Esophagus muscularis mucosa (tissue), 4 donors: ENCODE measurements around the gene UBE2Q1. TPM values are rescaled to one million over a fixed set of nuclear protein-coding genes. Genes with fewer than 3 reads are reported as not detected.

Experiments
- DNase-seq: peaks from one replicate; pipeline ENCODE4 v3.0.0-alpha.2; 2017; ENCODE audit errors: extremely low spot score
- H3K27ac ChIP-seq, 4 donors: fragments of 200-600 bp; sonication (generic); replicated peaks in 1 of 4; 1 replicate in 3 of 4; 2 replicates in 1 of 4; pipeline ENCODE4 v1.5.1; 2016 to 2019; ENCODE audit warnings: mild to moderate bottlenecking in 1 of 4
- H3K27me3 ChIP-seq, 4 donors: fragments of 200-600 bp; sonication (generic); one replicate each; pipeline versions ENCODE4 v1.5.1 to v1.6.0; 2016 to 2019
- H3K36me3 ChIP-seq, 4 donors: fragments of 200-600 bp; sonication (generic); one replicate each; pipeline ENCODE4 v1.5.1; 2016 to 2019
- H3K4me1 ChIP-seq, 4 donors: fragments of 200-600 bp; sonication (generic); one replicate each; pipeline ENCODE4 v1.5.1; 2016 to 2019
- H3K4me3 ChIP-seq, 4 donors: fragments of 200-600 bp; sonication (generic); 1 replicate in 2 of 4; 2 replicates in 2 of 4; pipeline ENCODE4 v1.5.1; 2016 to 2019; ENCODE audit warnings: mild to moderate bottlenecking in 4 of 4, moderate library complexity in 1 of 4
- H3K9me3 ChIP-seq, 4 donors: fragments of 200-600 bp; sonication (generic); 1 replicate in 3 of 4; 2 replicates in 1 of 4; pipeline ENCODE4 v1.5.1; 2016 to 2019
- CTCF ChIP-seq, 3 experiments: fragments of 200-600 bp in 2 of 3; fragments of 450-650 bp in 1 of 3; sonication (generic) in 2 of 3; IDR thresholded peaks; one replicate each; pipeline ENCODE4 v1.5.1; 2017 to 2019; ENCODE audit warnings: antibody characterized with exemption in 3 of 3, mild to moderate bottlenecking in 2 of 3, moderate library complexity in 1 of 3
- EP300 ChIP-seq: sonication (generic); formaldehyde crosslinking; IDR thresholded peaks from one replicate; pipeline ENCODE4 v1.6.1; 2017; ENCODE audit warnings: antibody characterized with exemption
- POLR2A ChIP-seq: fragments of 450-650 bp; IDR thresholded peaks from one replicate; pipeline ENCODE4 v1.6.1; 2017; ENCODE audit warnings: antibody characterized with exemption, moderate library complexity, mild to moderate bottlenecking, low read depth
- POLR2AphosphoS5 ChIP-seq, 2 donors: sonication (generic); formaldehyde crosslinking; IDR thresholded peaks; one replicate each; pipeline ENCODE4 v1.6.1; 2017; ENCODE audit warnings: antibody characterized with exemption in 2 of 2
- WGBS: methylation state at CpG from one replicate; pipeline ENCODE4 v1.1.5; 2018; 5-methylcytosine and 5-hydroxymethylcytosine counted together
- intact Hi-C: fragments of 100-400 bp; cut with DNase I; formaldehyde crosslinking; loops from one replicate; pipeline ENCODE4 v1.15.1; 2023
- total RNA-seq, 4 donors: library from RNA; depleted of rRNA; stranded (reverse); fragments of >200 nt; gene quantifications; one replicate each; pipeline versions ENCODE4 v1.1.0 to v1.2.1, GENCODE V29; 2016

UBE2Q1 gene
- total RNA-seq, 4 donors from 2014 or later = 23.7 to 41.3 (median 31.3) TPM

GRCh38 chr1:154548028-154548427 lies 10.4 kb downstream of the UBE2Q1 start:
- intact Hi-C loops = no loop called here
- whole genome bisulfite sequencing = 56% methylated on average over 1 of the region's 1 CpG
- Histone ChIP-seq H3K27me3 (peaks cover 0 to 9% (median 0%) of the 10 kb centered on the region in 4 donors), H3K36me3 (peaks cover 39 to 46% (median 44%) of the 10 kb centered on the region in 4 donors), H3K4me3 (no peak overlapping the region), H3K4me1 (peaks cover 7 to 22% (median 11%) of the 10 kb centered on the region in 4 donors), H3K9me3 (no peaks in the 10 kb centered on the region), H3K27ac (no peak overlapping the region)
- no peak for TF ChIP-seq EP300
- no peak for TF ChIP-seq CTCF (IDR thresholded peaks at IDR 0.05)
- TF ChIP-seq POLR2A = no peak
- no peak for TF ChIP-seq POLR2AphosphoS5 (IDR thresholded peaks at IDR 0.05)
- DNase-seq = no peak

GRCh38 chr1:154547105-154547732 lies 11.2 kb downstream of the UBE2Q1 start:
- H3K36me3 ChIP-seq = peaks cover 31 to 38% (median 36%) of the 10 kb centered on the region in 4 donors
- intact Hi-C loops = loop anchor here (2.0 kb wide), 1 partner anchor 66 kb away; no protein-coding TSS in a partner anchor

GRCh38 chr1:154546264-154547063 lies 12.0 kb downstream of the UBE2Q1 start:
- Histone ChIP-seq H3K4me3 (no peak overlapping the region), H3K27me3 (peaks cover 0 to 17% (median 0%) of the 10 kb centered on the region in 4 donors), H3K9me3 (no peaks in the 10 kb centered on the region), H3K4me1 (peaks cover 0 to 14% (median 7%) of the 10 kb centered on the region in 4 donors), H3K27ac (no peak overlapping the region), H3K36me3 (peaks cover 24 to 31% (median 28%) of the 10 kb centered on the region in 4 donors)
- TF ChIP-seq CTCF (IDR thresholded peaks at IDR 0.05) = peak; percentile 69 to 82 (median 81)
- TF ChIP-seq EP300 = no peak
- no peak for TF ChIP-seq POLR2AphosphoS5 (IDR thresholded peaks at IDR 0.05)
- no peak for TF ChIP-seq POLR2A
- DNase-seq = no peak
- WGBS = 79% methylated on average over 13 of the region's 13 CpGs
- intact Hi-C loops = loop anchor here (2.0 kb wide), 1 partner anchor 66 kb away; no protein-coding TSS in a partner anchor

More at GRCh38 chr1:154547105-154547732, 11.2 kb downstream of the UBE2Q1 start:
- TF ChIP-seq POLR2AphosphoS5 (IDR thresholded peaks at IDR 0.05) = no peak
- TF ChIP-seq POLR2A = no peak
- TF ChIP-seq CTCF (IDR thresholded peaks at IDR 0.05) = no peak
- TF ChIP-seq EP300 = no peak
- Histone ChIP-seq H3K27ac (no peak overlapping the region), H3K27me3 (peaks cover 0 to 17% (median 0%) of the 10 kb centered on the region in 4 donors), H3K4me3 (no peak overlapping the region), H3K9me3 (no peaks in the 10 kb centered on the region), H3K4me1 (peaks cover 0 to 14% (median 7%) of the 10 kb centered on the region in 4 donors)
- 84% methylated on average over 11 of the region's 11 CpGs for WGBS
- DNase-seq = no peak

- TF ChIP-seq CTCF (IDR thresholded peaks at IDR 0.05) = no peak
- no peak for TF ChIP-seq POLR2A
- TF ChIP-seq EP300 = no peak
- TF ChIP-seq POLR2AphosphoS5 (IDR thresholded peaks at IDR 0.05) = no peak
- Histone ChIP-seq H3K9me3 (no peaks in the 10 kb centered on the region), H3K27ac (no peak overlapping the region), H3K4me1 (no peaks in the 10 kb centered on the region), H3K36me3 (no peaks in the 10 kb centered on the region), H3K27me3 (peaks cover 0 to 17% (median 0%) of the 10 kb centered on the region in 4 donors), H3K4me3 (no peak overlapping the region)
- intact Hi-C loops = no loop called here
- 70% methylated on average over 6 of the region's 6 CpGs for WGBS
- no peak for DNase-seq
These were observed 17.2 kb downstream of the UBE2Q1 start for GRCh38 chr1:154541231-154541630.
